HG02852 (cell line): ENCODE data around the gene ZNF362.

ENCODE experiments used
- ATAC-seq: cut with Tn5 transposase; IDR thresholded peaks from one replicate; pipeline ENCODE4 v1.9.1; 2021; ENCODE audit warnings: mild to moderate bottlenecking, moderate library complexity; ENCODE audit not compliant: unreplicated experiment

The ZNF362 gene

GRCh38 chr1:33267468-33268205 is 11.3 kb downstream of the ZNF362 start:
- no peak for ATAC-seq

- ATAC-seq, result no peak
Measured at GRCh38 chr1:33268457-33268856, 12.2 kb downstream of the ZNF362 start.

GRCh38 chr1:33268927-33269610 is 12.8 kb downstream of the ZNF362 start:
- ATAC-seq, result no peak

GRCh38 chr1:33269621-33270020 is 13.3 kb downstream of the ZNF362 start:
- no peak for ATAC-seq

- no peak for ATAC-seq
Measured at GRCh38 chr1:33270379-33270778, 14.1 kb downstream of the ZNF362 start.

GRCh38 chr1:33270808-33271465 is 14.6 kb downstream of the ZNF362 start:
- no peak for ATAC-seq

- no peak for ATAC-seq
Measured at GRCh38 chr1:33271666-33272505, 15.6 kb downstream of the ZNF362 start.

- ATAC-seq, result no peak
Measured at GRCh38 chr1:33272509-33272908, 16.2 kb downstream of the ZNF362 start.

- no peak for ATAC-seq
Measured at GRCh38 chr1:33272930-33273329, 16.6 kb downstream of the ZNF362 start.

- no peak for ATAC-seq
Measured at GRCh38 chr1:33273406-33273805, 17.1 kb downstream of the ZNF362 start.

GRCh38 chr1:33273961-33274371 is 17.7 kb downstream of the ZNF362 start:
- ATAC-seq, result no peak

- ATAC-seq, result no peak
Measured at GRCh38 chr1:33274446-33274845, 18.2 kb downstream of the ZNF362 start.

- ATAC-seq, result no peak
Measured at GRCh38 chr1:33275195-33275594, 18.9 kb downstream of the ZNF362 start.

- ATAC-seq, result no peak
Measured at GRCh38 chr1:33275706-33276572, 19.6 kb downstream of the ZNF362 start.

GRCh38 chr1:33276573-33277298 is 20.4 kb downstream of the ZNF362 start:
- no peak for ATAC-seq

GRCh38 chr1:33277488-33278084 is 21.3 kb downstream of the ZNF362 start:
- ATAC-seq, result no peak

GRCh38 chr1:33280091-33280661 is 23.9 kb downstream of the ZNF362 start:
- ATAC-seq, result no peak

- no peak for ATAC-seq
Measured at GRCh38 chr1:33281554-33282303, 25.4 kb downstream of the ZNF362 start.
